H4 (cell line): Measurements from ENCODE around the gene STYX. TPM values are rescaled to one million over a fixed set of nuclear protein-coding genes. Genes with fewer than 3 reads are reported as not detected.

Experiments
- DNase-seq: peaks from one replicate; pipeline ENCODE4 v3.0.0-alpha.2; 2015; ENCODE audit warnings: low spot score
- total RNA-seq: library from RNA; depleted of rRNA; stranded (reverse); fragments of >200 nt; shearing (Covaris generic); gene quantifications from 2 replicates; pipeline ENCODE4 v1.2.3, GENCODE V29; 2014; rRNA removed

Gene STYX, protein sequence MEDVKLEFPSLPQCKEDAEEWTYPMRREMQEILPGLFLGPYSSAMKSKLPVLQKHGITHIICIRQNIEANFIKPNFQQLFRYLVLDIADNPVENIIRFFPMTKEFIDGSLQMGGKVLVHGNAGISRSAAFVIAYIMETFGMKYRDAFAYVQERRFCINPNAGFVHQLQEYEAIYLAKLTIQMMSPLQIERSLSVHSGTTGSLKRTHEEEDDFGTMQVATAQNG
- 7.2 and 10.5 TPM in 2 replicates for total RNA-seq

DNA sequence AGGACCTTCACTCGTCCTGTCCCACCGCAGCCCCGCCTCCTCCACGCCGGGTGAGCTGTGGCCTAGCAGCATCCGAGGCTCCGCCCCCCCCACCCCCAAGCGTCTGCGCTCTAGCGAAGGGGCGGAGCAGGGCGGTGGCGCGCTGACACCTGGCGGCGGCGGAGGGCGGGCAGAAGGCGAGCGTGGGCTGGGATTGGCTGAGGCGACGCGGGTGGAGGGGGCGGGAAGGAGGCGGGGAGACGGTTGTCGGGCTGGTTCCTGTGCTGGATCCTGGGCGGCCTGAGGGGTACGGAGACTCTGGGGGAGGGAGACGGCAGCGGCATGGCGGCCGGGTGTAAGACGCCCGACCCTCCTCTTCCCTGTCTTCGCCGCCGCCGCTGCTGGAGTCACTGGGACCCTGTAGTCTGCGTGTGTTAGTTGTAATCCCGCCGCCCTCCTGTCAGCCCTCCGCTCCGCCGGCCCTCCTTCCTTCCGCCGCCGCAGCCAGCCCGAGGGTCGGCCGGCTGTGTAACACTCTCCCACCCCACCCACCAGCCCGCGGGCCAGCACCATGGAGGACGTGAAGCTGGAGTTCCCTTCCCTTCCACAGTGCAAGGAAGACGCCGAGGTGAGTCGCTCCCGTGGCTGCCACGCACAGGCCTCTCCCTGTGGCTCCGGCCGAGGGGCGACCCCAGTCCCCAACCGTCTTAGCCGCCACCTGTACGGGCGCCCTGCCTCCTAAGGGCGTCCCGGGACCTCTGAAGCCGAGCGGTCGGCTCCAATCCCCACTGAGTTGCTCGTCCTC lies at the start of gene STYX:
Gene STYX, plus strand, starts transcription at position 242 of the 784 bp plus-strand sequence. Its CDS starts 309 bp downstream, at position 551.
- peak; percentile 98 for DNase-seq

DNA sequence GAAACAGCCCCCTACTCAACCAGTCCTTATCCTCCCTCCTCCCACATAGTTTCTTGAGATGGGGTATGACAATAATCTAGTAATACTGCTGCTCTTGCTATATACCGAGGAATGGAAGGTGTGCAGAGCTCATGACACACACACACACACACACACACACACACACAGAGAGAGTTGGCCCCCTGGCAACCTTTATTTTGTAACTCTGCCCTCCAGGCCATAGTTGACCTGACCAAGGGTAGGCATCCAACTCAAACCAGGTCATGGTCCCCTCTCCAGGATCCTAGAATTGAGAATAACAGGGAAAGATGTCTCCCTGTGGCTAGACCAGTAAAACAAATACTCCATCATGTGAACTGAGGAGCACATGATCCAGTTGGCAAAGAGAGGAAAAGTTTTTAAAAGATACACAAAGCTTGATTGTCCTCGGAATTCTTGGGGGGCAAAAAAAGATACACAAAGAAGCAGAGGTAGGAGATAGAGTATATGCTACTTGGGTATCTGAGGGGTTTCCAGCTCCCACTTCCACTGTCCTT lies 45.9 kb upstream of the STYX start:
- DNase-seq, result no peak

DNA sequence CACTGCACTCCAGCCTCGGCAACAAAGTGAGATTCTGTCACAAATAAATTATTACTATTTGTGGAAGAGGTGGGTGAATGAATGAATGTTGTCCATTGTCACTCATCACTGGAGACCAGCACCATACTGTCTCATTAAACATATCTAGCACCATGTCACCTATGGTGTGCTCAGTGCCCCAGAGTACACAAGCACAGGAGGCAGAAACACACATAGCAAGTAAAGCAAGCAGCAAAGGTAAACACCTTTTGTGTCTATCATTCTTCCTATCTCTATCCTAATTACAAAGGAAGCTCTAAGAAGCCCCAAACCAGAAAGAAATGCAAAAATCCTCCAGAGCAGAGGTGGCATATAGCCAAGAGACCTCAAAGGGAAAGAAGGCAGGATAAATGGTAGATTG lies 43.8 kb upstream of the STYX start:
- no peak for DNase-seq

DNA sequence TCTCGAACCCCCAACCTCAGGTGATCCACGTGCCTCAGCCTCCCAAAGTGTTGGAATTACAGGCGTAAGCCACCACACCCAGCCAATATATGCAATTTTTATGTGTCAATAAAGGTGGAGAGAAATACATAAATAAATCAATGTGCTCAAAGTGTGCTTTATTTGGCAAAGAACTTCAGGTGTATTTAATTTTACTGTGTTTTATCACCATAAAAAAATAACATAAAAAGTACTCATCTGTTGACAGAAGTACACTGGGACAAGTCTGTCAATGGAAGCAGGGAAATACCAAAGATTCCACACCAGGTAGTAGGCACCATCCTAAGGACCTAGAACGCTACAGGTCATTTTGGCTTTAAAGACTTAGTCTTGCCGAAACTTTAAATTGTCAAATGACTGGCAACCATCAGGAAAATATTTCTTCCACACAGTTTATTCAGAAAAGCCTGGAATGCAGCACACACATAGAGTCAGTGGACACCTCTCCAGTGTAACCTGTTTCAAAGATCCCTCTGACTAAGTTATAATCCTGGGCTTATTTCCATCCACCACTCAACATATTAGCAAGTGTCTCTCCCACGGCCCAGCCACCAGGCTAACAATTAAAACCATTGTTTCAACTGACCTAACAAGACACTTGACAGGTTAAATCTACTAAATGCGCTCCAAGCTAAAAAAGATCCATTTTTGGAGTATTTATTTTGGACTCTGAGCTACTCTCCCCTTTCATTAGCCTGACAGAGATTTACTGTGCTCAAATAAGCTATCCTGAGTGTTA lies 38.8 kb upstream of the STYX start:
- no peak for DNase-seq

DNA sequence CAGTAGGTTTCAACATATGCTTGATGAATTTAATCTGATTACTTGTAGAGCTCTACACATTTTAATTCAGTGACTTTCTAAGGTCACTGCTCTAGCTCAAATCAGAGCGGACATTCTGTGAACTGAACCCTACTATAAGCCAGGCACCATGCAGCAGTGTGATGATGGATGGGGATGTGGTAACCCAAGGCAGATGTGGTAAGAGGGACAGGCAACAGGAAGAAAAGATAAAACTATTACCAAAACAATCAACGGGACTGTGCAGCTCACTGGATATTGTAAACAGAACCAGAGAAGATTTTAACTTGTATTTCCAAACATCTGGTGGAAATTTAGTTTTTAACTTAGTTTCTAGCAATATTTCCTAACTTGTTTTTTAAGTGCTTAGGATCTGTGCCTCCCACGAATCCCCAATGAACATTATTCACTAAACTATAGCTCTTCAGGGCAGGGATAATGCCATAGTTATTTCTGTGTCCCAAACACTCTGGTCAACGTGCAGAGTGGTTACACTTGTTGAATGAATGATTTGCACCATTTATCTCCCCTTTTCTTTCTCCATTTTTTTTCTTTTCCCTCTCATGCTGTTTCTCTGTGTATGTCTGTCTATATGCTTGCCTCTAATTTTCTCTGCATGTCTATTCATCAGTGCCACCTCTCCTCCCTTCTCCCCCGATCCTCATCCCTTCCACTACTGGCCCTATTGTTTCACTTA lies 37.6 kb upstream of the STYX start:
- no peak for DNase-seq

DNA sequence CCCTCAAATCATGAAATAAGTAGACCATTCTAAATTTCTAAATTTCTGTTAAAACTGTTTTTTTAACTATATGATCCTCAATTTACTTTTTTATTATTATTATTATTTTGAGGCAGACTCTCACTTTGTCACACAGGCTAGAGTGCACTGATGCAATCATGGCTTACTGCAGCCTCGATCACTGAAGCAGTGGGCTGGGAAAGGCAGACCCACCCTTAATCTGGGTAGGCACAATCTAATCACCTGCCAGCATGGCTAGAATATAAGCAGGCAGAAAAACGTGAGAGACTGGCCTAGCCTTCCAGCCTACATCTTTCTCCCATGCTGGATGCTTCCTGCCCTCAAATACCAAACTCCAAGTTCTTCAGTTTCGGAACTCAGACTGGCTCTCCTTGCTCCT lies 36.9 kb upstream of the STYX start:
- DNase-seq, result no peak

DNA sequence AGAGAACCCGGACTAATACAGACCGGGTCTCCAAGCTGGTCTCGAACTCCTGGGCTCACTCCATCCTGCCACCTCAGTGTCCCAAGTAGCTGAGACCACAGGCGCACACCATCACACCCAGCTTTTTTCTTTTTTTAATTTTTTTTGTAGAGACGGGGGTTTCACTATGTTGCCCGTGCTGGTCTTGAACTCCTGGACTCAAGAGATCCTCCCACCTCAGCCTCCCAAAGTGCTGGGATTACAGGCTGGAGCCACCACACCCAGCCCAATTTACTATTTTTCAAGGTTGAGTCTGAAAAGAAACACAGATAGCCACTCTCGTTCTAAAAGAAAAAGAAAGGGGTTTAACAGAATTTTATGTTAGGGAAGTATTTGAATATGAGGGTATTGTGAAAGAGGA lies 36.4 kb upstream of the STYX start:
- no peak for DNase-seq

DNA sequence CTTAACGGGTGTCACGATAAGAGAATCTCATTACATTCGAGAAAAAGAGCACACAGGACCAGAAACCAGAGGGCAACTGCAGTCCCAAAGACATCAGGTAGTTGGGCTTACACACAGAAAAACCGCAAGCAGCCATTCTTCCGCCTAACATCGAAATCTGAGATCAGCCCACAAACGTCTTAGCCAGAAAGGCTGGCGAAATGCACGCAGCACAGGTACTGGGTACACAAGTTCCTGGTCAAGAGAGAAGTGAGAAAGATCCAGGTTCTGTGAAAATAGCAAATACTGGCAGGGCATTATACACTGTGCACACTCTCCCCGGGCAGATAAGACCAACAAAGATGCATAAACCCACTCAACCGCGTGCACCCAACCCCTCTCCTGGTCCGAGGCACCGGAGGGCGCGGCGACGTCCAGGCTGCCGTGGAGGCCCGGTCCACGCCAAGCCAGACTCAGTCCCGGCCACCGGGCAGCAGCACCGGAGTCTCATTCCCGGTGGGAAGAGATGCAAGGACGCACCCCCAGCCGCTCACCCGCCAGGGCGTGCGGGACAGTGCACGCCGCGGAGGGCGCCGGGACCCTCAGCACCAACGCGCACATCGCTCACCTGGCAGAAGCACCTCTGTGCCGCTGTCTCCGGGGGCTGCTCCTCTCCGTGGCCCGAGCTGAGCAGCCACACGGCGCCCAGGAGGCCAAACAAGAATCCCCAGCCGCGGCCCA lies 35.0 kb upstream of the STYX start:
- DNase-seq, result peak; percentile 50

DNA sequence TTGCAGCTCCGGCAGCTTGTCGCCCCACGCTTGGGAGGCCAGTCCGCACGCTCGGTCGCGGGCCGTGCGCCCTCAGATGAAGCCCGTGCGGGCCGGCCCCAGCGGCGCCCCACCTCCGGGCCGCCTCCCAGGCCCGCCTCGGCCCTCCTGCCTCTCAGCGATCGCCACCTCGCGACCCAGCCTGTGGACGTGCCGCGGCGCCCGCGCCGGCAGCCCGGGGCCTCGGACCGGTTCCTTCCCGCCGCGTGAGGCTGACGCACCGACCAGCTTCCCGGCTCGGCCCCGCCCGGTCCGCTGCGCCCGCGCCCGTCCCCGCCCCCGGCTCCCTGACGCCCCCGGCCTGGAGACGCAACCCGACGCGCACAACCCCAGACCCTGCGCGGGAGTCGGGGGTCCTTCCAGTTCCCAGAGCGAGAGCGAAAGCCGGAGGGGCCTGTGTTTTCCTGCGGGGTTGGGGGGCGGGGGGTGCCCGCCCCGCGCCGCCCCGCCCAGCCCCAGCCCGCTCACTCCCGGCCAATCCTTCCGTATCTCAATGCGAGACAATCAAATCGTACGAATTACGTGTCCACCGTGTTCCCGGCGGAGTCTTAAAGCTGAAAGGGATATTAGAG lies 34.4 kb upstream of the STYX start, which contains the start of gene ERO1A:
Gene ERO1A, minus strand, starts transcription at position 78 of the 611 bp plus-strand sequence. Its CDS starts 77 bp downstream, at position 1.
- DNase-seq, result peak; percentile 65

DNA sequence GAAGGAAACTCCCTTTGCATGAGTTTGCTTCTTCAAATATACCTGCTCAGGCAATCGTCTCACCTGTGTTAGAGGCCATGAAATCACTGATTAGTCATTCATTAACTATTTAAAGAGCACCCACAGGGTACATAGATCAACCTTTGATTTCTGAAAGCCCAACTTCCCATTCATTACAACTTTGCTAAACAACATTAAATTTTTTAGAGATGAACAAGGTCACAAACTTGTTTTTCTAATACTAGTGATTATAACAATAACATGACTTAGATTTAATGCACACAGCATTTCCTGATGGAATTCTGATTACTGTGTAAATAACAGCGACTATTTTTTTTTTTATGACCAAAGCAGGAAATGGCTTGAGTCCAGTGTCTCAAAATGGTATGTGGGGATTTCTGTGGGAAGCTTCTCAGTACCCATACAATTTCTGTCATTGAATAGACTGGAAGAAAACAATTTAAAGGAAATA lies 29.2 kb upstream of the STYX start:
- DNase-seq, result no peak

DNA sequence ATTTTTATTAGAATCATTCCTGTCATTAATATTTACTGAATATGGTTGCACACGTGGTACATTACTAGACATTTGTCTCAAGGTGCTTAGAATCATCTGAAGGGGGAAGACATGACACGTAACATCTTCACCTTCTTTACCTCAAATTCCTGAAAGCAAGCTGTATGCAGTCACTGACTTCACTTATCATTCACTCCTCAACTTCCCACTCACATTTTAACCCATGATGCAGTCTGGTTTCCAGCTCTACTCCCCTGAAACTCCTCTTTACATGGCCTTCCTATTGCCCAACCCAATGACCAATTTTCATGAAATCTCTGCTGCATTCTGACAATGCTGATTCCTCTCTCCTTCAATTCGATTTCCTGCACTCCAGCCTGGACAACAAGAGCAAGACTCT lies 28.7 kb upstream of the STYX start:
- no peak for DNase-seq

DNA sequence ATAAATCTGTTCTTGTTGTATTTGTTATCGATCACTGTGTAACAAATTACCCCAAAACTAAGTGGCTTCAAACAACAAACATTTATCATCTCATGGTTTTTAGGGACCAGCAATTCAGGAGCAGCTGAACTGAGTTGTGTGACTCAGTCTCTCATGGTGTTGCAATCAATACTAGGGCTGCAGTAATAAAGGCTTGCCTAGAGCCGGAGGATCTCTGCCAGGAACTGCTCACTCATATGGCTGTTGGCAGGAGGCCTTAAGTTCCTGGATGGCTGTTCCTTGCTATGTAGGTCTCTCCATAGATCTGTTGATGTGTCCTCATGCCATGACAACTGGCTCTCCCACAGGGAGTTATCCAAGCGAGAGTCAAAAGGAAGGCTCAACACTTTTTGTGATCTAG lies 26.7 kb upstream of the STYX start:
- DNase-seq, result peak; percentile 21

DNA sequence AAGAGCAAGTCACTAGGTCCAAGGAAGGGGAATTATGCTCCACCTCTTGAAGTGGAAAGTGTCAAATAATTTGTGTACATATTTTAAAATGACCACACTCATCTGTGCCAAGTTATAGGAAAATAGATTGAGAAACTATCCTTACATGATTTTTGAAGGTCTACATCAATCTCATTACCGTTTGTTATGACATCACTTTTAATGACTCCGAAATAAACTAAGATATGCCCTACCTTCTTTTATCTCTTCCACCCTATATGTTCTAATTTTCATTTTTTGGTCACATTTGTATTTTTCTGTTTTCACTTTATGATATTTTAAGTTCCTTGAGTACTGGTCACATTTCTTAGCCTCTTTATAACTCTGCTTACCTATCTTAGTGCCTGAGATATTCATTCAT lies 26.3 kb upstream of the STYX start:
- DNase-seq, result no peak

DNA sequence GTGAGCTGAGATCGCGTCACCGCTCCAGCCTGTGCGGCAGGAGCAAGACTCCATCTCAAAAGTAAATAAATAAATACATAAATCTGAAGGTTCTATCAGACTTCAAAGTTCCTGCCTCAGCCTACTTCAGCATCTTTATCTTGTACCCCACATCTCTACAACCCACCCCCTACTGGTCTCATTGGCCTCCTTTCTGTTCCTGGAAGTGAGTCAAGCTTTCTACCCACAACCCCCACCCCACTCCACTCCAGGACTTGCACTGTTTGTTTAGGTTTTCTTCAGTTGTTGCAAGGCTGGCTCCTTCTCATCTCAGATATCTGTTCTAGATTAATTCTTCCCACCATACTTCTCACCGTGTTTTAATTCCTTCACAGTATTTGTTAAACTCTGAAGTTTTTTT lies 23.7 kb upstream of the STYX start:
- DNase-seq, result peak; percentile 21

DNA sequence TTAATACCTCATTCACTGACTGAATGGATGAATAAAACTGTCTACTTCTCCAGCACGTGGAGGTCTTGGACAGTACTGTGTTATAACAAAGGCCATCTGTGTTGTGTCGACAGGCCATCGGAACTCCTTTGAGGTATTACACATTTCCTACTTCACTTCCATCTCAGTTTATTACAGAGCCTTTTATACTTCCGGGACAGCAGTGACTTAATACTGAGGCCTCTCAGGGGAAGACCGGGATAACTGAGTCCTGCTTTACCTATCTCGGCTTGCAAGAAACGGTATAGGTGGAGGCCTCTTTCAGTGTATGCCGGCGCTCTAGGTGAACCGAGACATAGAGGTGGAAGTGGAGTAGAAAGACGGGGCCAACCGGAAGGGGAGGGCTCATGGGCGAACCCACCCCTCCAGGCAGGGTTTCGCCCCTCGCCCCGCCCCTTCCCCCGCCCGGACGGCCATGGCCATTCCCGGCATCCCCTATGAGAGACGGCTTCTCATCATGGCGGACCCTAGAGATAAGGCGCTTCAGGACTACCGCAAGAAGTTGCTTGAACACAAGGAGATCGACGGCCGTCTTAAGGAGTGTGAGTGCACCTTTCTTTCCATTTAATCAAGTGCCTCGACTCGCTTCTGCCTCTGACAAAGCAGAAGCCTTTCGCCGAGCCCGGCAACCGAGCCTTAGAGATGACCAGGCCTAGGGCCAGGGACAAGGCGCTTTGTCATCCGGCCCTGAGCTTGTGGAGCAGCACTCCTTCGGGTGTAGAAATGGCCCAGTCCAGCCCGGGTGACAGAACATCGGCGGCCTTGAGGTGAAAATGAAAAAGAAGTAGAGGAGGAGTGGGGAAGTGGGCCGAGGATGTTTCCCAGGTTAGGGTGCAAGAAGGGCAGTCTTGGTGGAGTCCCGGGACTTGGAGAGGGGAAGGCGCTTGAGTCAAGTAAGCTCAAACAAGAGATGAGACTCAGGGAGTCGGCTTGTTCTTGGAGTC lies 23.0 kb upstream of the STYX start, which contains the start of gene PSMC6:
Gene PSMC6, plus strand, starts transcription at position 477 of the 983 bp plus-strand sequence. Its CDS starts 20 bp downstream, at position 497.
- DNase-seq, result peak; percentile 80

DNA sequence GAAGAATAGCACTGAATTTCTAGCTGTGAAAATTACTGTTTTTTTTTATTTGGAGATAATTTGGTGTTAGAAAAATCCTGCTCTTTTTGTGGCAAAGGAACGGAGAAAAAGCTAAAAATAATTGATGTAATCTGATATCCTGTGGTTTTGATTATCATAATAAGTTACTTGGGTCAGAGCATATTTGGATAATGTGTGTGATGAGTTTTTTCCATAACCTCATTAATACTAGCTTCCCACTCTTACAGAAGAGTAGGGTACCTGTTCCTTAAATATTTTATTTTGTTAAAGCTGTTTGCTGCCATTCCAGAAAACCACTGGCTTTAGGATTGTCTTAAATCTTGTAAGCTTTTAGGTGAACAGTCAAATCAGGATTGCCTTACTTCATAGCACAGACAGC lies 18.3 kb upstream of the STYX start:
- no peak for DNase-seq

DNA sequence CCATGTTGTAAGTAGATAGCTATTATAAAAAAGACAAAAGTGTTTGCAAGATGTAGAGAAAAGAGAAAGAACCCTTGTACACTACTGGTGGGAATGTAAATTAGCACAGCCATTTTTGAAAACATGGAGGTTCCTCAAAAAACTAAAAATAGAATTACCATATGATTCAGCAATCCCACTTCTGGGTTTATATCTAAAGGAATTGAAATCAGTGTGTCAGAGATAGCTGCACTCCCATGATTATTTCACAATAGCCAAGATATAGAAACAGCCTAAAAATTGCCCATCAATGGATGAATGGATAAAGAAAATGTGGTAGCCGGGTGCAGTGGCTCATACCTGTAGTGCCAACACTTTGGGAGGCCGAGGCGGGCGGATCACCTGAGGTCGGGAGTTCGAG lies 13.8 kb upstream of the STYX start:
- DNase-seq, result no peak

DNA sequence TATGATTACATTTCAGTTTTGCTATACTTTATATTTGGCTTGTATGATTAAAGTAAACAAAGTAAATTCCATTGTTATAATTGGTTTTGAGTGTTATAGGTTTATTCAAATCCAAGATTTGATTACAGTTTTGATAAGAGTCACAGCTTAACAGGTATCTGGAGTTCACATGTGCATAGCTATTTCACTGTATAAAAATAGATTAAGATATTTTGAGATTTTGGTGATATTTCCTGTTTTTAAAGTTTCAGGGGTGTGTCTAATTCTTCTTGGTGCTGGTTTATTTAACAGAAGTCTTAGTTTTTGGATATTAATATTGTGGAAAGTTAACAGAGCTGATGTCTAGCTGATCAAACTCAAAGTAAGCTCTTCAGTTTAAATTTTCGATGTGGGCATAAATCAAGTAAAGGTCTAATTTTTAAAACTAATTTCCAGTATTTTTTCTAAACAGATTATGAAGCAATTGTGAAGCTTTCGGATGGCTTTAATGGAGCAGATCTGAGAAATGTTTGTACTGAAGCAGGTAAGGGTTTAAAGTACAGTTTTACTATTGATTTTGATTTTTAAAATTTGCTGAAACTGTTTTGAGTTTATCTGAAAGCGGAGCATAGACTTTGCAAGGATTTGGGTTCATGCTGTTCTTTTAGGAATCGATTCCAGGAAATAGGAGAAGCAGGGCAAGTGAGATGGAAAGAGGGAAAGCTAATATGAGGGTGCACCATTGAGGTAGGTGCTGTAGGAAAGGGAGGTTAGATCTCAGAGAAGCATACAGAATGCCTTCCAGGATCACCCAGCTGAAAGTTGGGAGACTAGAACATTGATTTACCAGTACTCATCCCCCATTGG lies 6.2 kb upstream of the STYX start:
- no peak for DNase-seq
